SJCRH30 (cell line): Measurements from ENCODE around the gene DCTN1. TPM values are rescaled to one million over a fixed set of nuclear protein-coding genes. Genes with fewer than 3 reads are reported as not detected.
A peak's percentile ranks its signal among the peaks of the same experiment; 100 is the strongest.
"Not testable (repeated sequence)": the region's sequence is repeated elsewhere in the genome, so short reads cannot be mapped to it uniquely, and the experiment has no call there.

ENCODE experiments used
- DNase-seq, 2 experiments: peaks; one replicate each; pipeline ENCODE4 v3.0.0-alpha.2; 2015 to 2020
- H3K27ac ChIP-seq: fragments of 250-450 bp; sonication (Bioruptor Pico); 2 replicates; pipeline ENCODE4 v1.5.1; 2020; ENCODE audit warnings: mild to moderate bottlenecking, moderate library complexity
- H3K27me3 ChIP-seq: fragments of 250-450 bp; sonication (Bioruptor Pico); 2 replicates; pipeline ENCODE4 v1.5.1; 2020; ENCODE audit warnings: mild to moderate bottlenecking, moderate library complexity
- H3K36me3 ChIP-seq: fragments of 250-450 bp; sonication (Bioruptor Pico); 2 replicates; pipeline ENCODE4 v1.5.1; 2020; ENCODE audit warnings: mild to moderate bottlenecking, moderate library complexity
- H3K4me1 ChIP-seq: fragments of 250-450 bp; sonication (Bioruptor Pico); 2 replicates; pipeline ENCODE4 v1.5.1; 2020; ENCODE audit warnings: mild to moderate bottlenecking, moderate library complexity
- H3K4me3 ChIP-seq: fragments of 250-450 bp; sonication (Bioruptor Pico); 2 replicates; pipeline ENCODE4 v1.5.1; 2020; ENCODE audit warnings: mild to moderate bottlenecking, moderate library complexity
- H3K9me3 ChIP-seq: fragments of 250-450 bp; sonication (Bioruptor Pico); replicated peaks from 2 replicates; pipeline ENCODE4 v1.5.1; 2020; ENCODE audit warnings: mild to moderate bottlenecking, moderate library complexity
- total RNA-seq: library from RNA; depleted of rRNA; stranded (reverse); fragments of >200 nt; shearing (Covaris generic); gene quantifications from 2 replicates; pipeline ENCODE4 v1.2.3, GENCODE V29; 2014; rRNA removed

Gene DCTN1
- 113 TPM in 2 replicates for total RNA-seq

GRCh38 chr2:74379851-74380789, at the start of gene DCTN1:
Gene DCTN1, minus strand, starts transcription at chr2:74380311. Its CDS starts 274 bp downstream, at chr2:74380037.
- H3K27me3 ChIP-seq: no peaks in the 10 kb centered on the region
- no peaks in the 10 kb centered on the region for H3K9me3 ChIP-seq
- H3K27ac ChIP-seq: no peak within 1 kb of the TSS
- peak; percentile 39 to 55 for DNase-seq
- H3K4me3 ChIP-seq: no peak within 1 kb of the TSS
- no peaks in the 10 kb centered on the region; the same call in 1 of the 2 replicates for H3K4me1 ChIP-seq
- H3K36me3 ChIP-seq: peaks cover 15% of the 10 kb centered on the region; the same call in 1 of the 2 replicates

GRCh38 chr2:74428675-74429074, 48.6 kb upstream of the DCTN1 start:
- no peaks in the 10 kb centered on the region for H3K9me3 ChIP-seq
- peaks cover 48% of the 10 kb centered on the region for H3K36me3 ChIP-seq
- no peak overlapping the region for H3K4me3 ChIP-seq
- DNase-seq: no peak
- no peak overlapping the region for H3K27ac ChIP-seq
- no peaks in the 10 kb centered on the region for H3K27me3 ChIP-seq
- no peaks in the 10 kb centered on the region for H3K4me1 ChIP-seq

- no peaks in the 10 kb centered on the region for H3K27me3 ChIP-seq
- H3K4me1 ChIP-seq: no peaks in the 10 kb centered on the region
- DNase-seq: no peak
- no peak overlapping the region for H3K27ac ChIP-seq
- H3K36me3 ChIP-seq: peaks cover 46% of the 10 kb centered on the region
- H3K4me3 ChIP-seq: no peak overlapping the region
- no peaks in the 10 kb centered on the region for H3K9me3 ChIP-seq
Observed at GRCh38 chr2:74427551-74427950, 47.4 kb upstream of the DCTN1 start.

GRCh38 chr2:74426181-74426758, 46.2 kb upstream of the DCTN1 start:
- Histone ChIP-seq H3K9me3 (no peaks in the 10 kb centered on the region), H3K27me3 (no peaks in the 10 kb centered on the region), H3K36me3 (peaks cover 37% of the 10 kb centered on the region), H3K4me3 (no peak overlapping the region), H3K27ac (no peak overlapping the region), H3K4me1 (no peaks in the 10 kb centered on the region)
- no peak for DNase-seq

- H3K9me3 ChIP-seq: no peaks in the 10 kb centered on the region
- H3K4me3 ChIP-seq: no peak overlapping the region
- no peaks in the 10 kb centered on the region for H3K4me1 ChIP-seq
- no peak overlapping the region for H3K27ac ChIP-seq
- no peak for DNase-seq
- H3K27me3 ChIP-seq: no peaks in the 10 kb centered on the region
- peaks cover 37% of the 10 kb centered on the region for H3K36me3 ChIP-seq
Observed at GRCh38 chr2:74425523-74425922, 45.4 kb upstream of the DCTN1 start.

GRCh38 chr2:74424995-74425406, 44.9 kb upstream of the DCTN1 start:
- Histone ChIP-seq H3K27ac (no peak overlapping the region), H3K36me3 (peaks cover 32% of the 10 kb centered on the region), H3K9me3 (no peaks in the 10 kb centered on the region), H3K27me3 (no peaks in the 10 kb centered on the region; the same call in 1 of the 2 replicates), H3K4me3 (no peak overlapping the region), H3K4me1 (no peaks in the 10 kb centered on the region)
- DNase-seq: no peak

GRCh38 chr2:74424139-74424992, 44.3 kb upstream of the DCTN1 start:
- H3K9me3 ChIP-seq: no peaks in the 10 kb centered on the region
- no peak overlapping the region for H3K27ac ChIP-seq
- no peak overlapping the region for H3K4me3 ChIP-seq
- 0 out of 2 replicates have a peak, but pooled peaks cover 1% of the 10 kb centered on the region for H3K4me1 ChIP-seq
- H3K36me3 ChIP-seq: peaks cover 26% of the 10 kb centered on the region
- no peak for DNase-seq
- peaks cover 6% of the 10 kb centered on the region for H3K27me3 ChIP-seq

GRCh38 chr2:74423231-74424095, 43.4 kb upstream of the DCTN1 start:
- Histone ChIP-seq H3K36me3 (peaks cover 17% of the 10 kb centered on the region), H3K27ac (no peak overlapping the region), H3K4me3 (no peak overlapping the region), H3K4me1 (peaks cover 3% of the 10 kb centered on the region; the same call in 1 of the 2 replicates), H3K27me3 (peaks cover 9% of the 10 kb centered on the region), H3K9me3 (no peaks in the 10 kb centered on the region)
- DNase-seq: no peak

- H3K9me3 ChIP-seq: no peaks in the 10 kb centered on the region
- H3K4me3 ChIP-seq: peak within 1 kb of the TSS; percentile 68
- peaks cover 3% of the 10 kb centered on the region; the same call in 1 of the 2 replicates for H3K4me1 ChIP-seq
- H3K27me3 ChIP-seq: peaks cover 13% of the 10 kb centered on the region
- no peak within 1 kb of the TSS; the same call in 1 of the 2 replicates for H3K27ac ChIP-seq
- H3K36me3 ChIP-seq: peaks cover 5% of the 10 kb centered on the region; the same call in 1 of the 2 replicates
- peak; percentile 89 to 95 for DNase-seq
Observed at GRCh38 chr2:74421221-74421870, 41.2 kb upstream of the DCTN1 start, which contains the start of the genes C2orf81 and WDR54. Gene C2orf81, minus strand, starts transcription at chr2:74421619. Its CDS starts 59 bp downstream, at chr2:74421560. Gene WDR54, plus strand, starts transcription at chr2:74421730. Its CDS starts 424 bp downstream, at chr2:74422154.

GRCh38 chr2:74420443-74421103, 40.5 kb upstream of the DCTN1 start:
- not testable (repeated sequence) for H3K27ac ChIP-seq, H3K4me1 ChIP-seq, DNase-seq, H3K36me3 ChIP-seq, H3K9me3 ChIP-seq, H3K4me3 ChIP-seq
- H3K27me3 ChIP-seq: peaks cover 13% of the 10 kb centered on the region

GRCh38 chr2:74420006-74420405, 39.9 kb upstream of the DCTN1 start:
- H3K27me3 ChIP-seq: peaks cover 13% of the 10 kb centered on the region
- no peak overlapping the region for H3K4me3 ChIP-seq
- no peak overlapping the region for H3K27ac ChIP-seq
- no peaks in the 10 kb centered on the region for H3K36me3 ChIP-seq
- H3K9me3 ChIP-seq: no peaks in the 10 kb centered on the region
- H3K4me1 ChIP-seq: peaks cover 3% of the 10 kb centered on the region; the same call in 1 of the 2 replicates
- no peak for DNase-seq

- Histone ChIP-seq H3K4me1 (peaks cover 3% of the 10 kb centered on the region; the same call in 1 of the 2 replicates), H3K9me3 (no peaks in the 10 kb centered on the region), H3K4me3 (no peak overlapping the region), H3K27ac (no peak overlapping the region), H3K36me3 (no peaks in the 10 kb centered on the region), H3K27me3 (peaks cover 13% of the 10 kb centered on the region)
- no peak for DNase-seq
Observed at GRCh38 chr2:74419345-74419744, 39.2 kb upstream of the DCTN1 start.

- Histone ChIP-seq H3K9me3 (no peaks in the 10 kb centered on the region), H3K4me3 (no peak overlapping the region), H3K27ac (no peak overlapping the region), H3K27me3 (peaks cover 18% of the 10 kb centered on the region), H3K4me1 (peaks cover 3% of the 10 kb centered on the region; the same call in 1 of the 2 replicates), H3K36me3 (no peaks in the 10 kb centered on the region)
- DNase-seq: peak; percentile 70 to 76
Observed at GRCh38 chr2:74418312-74418711, 38.2 kb upstream of the DCTN1 start.
